ENCODE results near the gene PIP5KL1.

Gene PIP5KL1

DNA sequence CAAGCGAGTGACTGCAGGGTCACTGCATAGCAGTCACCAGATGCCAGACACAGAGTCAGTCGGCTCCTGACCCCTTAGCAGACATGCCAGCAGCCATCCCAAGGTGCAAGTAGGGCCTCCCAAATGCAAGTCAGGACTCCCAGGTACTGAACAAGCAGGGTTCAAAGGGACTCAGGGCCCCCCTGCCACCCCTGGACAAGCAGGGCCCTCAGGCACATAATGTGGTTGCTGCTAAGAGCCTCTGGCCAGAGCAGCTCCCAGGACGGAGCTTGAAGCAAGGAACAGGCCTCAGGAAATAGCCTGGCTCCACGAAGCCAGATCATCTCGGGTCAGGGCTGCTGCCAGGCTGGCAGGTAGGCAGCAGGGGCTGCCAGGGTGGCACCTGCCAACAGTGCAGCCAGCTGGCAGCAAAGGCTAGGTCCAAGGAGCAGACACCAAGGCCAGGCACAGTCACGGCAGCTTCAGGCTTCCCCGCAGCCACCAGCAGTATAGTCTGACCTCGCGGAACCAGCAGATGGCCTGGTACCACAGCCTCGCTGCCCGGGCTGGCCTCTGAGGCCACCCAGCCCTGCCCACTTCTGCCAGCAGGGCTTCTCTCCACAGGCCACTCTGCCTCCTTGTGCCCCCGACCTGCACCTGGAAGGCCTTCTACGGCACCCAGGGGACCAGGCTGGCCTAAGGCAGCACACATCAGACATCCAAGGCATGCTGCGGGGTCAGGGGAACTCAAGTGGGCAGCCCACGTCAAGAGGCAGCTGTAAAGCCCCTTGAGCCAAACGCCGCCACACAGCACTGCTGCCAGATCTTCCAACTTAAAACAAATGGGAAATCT lies 42.8 kb upstream of the PIP5KL1 start:
- no peak for DNase-seq (ENCODE audit: low read depth, low spot score)
- in situ Hi-C loops (cut with HindIII; ENCODE audit: low sequenced_read_pairs): no loop called here
- no peak overlapping the region for H3K4me3 ChIP-seq (ENCODE audit: low read depth, low read length)
- TF ChIP-seq, protein P1, sequence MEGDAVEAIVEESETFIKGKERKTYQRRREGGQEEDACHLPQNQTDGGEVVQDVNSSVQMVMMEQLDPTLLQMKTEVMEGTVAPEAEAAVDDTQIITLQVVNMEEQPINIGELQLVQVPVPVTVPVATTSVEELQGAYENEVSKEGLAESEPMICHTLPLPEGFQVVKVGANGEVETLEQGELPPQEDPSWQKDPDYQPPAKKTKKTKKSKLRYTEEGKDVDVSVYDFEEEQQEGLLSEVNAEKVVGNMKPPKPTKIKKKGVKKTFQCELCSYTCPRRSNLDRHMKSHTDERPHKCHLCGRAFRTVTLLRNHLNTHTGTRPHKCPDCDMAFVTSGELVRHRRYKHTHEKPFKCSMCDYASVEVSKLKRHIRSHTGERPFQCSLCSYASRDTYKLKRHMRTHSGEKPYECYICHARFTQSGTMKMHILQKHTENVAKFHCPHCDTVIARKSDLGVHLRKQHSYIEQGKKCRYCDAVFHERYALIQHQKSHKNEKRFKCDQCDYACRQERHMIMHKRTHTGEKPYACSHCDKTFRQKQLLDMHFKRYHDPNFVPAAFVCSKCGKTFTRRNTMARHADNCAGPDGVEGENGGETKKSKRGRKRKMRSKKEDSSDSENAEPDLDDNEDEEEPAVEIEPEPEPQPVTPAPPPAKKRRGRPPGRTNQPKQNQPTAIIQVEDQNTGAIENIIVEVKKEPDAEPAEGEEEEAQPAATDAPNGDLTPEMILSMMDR (IDR thresholded peaks at IDR 0.05; ENCODE audit: low read depth, low read length): no peak

DNA sequence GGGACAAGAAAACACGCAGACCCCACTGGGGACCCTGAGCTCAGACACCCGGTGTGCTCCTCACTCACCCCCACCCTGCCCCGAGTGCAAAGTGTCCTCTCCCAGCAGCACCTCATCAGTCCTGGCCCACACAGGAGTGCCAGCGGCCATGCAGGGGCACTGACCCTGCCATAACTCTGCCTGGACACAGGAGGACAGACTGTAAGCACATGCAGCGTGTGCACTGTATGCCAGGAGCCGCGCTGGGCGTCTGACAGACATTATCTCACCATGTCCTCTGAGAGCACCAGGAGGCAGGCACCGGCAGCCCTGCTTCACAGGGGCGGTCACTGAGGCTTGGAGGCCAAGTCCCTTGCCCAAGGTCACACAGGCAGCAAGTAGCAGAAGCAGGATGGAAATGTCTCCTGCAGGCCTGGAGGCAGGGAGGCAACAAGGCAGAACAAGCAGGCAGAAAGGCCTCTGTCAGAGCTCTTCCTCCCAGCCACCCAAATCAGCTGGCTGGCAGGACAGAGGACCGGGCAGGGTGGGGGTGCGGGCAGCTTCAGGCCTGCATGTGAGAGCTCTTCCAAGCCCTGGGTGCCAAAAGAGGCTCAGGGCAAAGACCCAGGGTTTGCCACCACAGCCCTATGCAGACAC lies 41.8 kb upstream of the PIP5KL1 start:
- in situ Hi-C loops (cut with HindIII; ENCODE audit: low sequenced_read_pairs): no loop called here
- H3K4me3 ChIP-seq (ENCODE audit: low read depth, low read length): no peak overlapping the region
- TF ChIP-seq, protein P1 (IDR thresholded peaks at IDR 0.05; ENCODE audit: low read depth, low read length): no peak
- DNase-seq (ENCODE audit: low read depth, low spot score): no peak

DNA sequence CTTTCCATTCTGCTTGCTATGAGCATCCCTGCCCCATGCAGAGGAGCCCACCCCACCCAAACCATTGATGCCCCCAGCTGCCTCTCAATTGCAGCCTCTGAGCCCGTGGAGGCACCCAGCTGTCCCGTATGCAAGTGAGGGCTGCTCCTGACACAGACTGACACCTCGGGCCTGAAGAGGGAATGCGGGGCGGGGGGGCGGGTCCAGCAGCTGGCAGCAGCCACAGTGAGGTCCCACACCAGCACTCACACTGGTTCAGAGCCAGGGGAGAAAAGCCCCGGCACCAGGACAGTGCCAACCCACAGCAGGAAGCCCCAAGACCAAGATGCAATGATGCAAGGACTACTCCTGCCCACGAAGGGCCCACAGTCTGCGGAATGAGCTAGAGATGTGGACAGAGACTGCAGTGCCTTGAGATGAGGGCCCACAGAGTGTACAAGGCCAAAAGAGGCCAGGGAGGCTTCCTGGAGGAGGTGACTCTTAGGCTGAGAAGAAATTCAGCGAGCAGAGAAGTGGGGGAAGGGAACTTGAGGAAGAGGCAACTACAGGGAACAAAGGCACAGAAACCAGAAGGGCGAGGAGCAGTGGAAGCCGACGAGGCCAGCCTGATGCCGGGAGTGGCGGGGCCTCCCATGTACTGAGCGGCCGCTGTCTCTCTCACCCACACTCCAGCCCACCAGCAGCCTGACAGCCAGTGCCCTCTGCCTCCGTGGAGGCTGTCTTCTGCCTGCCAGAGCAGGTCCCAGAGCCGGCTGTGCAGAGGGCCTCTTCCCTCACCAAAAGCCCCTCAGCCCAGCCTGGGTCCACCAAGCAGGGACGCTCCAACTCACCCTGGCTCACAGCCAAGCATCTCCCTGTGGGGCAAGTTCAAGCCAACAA lies 41.0 kb upstream of the PIP5KL1 start:
- in situ Hi-C loops (cut with HindIII; ENCODE audit: low sequenced_read_pairs): no loop called here
- no peak overlapping the region for H3K4me3 ChIP-seq (ENCODE audit: low read depth, low read length)
- DNase-seq (ENCODE audit: low read depth, low spot score): no peak
- TF ChIP-seq, protein P1 (IDR thresholded peaks at IDR 0.05; ENCODE audit: low read depth, low read length): no peak

- no peak overlapping the region for H3K4me3 ChIP-seq (ENCODE audit: low read depth, low read length)
- in situ Hi-C loops (cut with HindIII; ENCODE audit: low sequenced_read_pairs): no loop called here
- no peak for DNase-seq (ENCODE audit: low read depth, low spot score)
- TF ChIP-seq, protein P1 (IDR thresholded peaks at IDR 0.05; ENCODE audit: low read depth, low read length): no peak
Measured at GRCh38 chr9:127970401-127971313, 40.1 kb upstream of the PIP5KL1 start.

GRCh38 chr9:127968700-127969383 lies 38.3 kb upstream of the PIP5KL1 start:
- TF ChIP-seq, protein P1 (IDR thresholded peaks at IDR 0.05; ENCODE audit: low read depth, low read length): no peak
- in situ Hi-C loops (cut with HindIII; ENCODE audit: low sequenced_read_pairs): no loop called here
- no peak overlapping the region for H3K4me3 ChIP-seq (ENCODE audit: low read depth, low read length)
- DNase-seq (ENCODE audit: low read depth, low spot score): peak; percentile 78

All from astrocyte of the spinal cord (primary cell).